Measurements from ENCODE around the gene DGKI.

DNA sequence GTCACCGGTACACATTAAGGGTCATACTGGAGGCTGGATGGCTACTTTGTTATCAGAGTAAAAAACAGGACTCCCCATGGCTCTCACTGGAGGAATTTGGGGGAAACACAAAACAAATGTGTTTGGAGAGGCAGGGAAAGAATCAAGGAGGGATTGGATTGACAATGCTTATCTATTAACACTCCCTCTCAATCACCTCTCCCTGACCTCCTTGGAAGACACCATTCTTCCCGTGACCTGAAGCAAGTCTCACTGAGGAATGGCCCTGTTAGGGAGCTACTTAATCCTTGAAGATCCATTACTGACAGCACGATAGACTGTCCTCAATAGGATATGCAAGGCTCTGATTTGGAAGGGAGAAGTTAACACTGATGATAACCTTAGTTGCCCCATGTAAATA lies 261.2 kb downstream of the DGKI start:
- TF ChIP-seq, protein P1, sequence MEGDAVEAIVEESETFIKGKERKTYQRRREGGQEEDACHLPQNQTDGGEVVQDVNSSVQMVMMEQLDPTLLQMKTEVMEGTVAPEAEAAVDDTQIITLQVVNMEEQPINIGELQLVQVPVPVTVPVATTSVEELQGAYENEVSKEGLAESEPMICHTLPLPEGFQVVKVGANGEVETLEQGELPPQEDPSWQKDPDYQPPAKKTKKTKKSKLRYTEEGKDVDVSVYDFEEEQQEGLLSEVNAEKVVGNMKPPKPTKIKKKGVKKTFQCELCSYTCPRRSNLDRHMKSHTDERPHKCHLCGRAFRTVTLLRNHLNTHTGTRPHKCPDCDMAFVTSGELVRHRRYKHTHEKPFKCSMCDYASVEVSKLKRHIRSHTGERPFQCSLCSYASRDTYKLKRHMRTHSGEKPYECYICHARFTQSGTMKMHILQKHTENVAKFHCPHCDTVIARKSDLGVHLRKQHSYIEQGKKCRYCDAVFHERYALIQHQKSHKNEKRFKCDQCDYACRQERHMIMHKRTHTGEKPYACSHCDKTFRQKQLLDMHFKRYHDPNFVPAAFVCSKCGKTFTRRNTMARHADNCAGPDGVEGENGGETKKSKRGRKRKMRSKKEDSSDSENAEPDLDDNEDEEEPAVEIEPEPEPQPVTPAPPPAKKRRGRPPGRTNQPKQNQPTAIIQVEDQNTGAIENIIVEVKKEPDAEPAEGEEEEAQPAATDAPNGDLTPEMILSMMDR (IDR thresholded peaks at IDR 0.05; ENCODE audit: low read depth, low read length) = no peak
- no peak for TF ChIP-seq EZH2phosphoT487 (IDR thresholded peaks at IDR 0.05; ENCODE audit: low read depth)
